ENCODE data around the gene CMIP. TPM values are rescaled to one million over a fixed set of nuclear protein-coding genes. Genes with fewer than 3 reads are reported as not detected.

The CMIP gene
- total RNA-seq, 5 donors from 2014 or later (not counting 1 experiment from before 2014, with no cell fraction given), result 39.8 to 55.9 (median 42.6) TPM

- no peak for ATAC-seq (replicated peaks in 1 of 4)
These were observed 17.4 kb upstream of the CMIP start for GRCh38 chr16:81427219-81427618.

GRCh38 chr16:81429045-81429521 lies 15.5 kb upstream of the CMIP start:
- Mint-ChIP-seq H3K27ac (no peak overlapping the region), H3K4me1 (peaks cover 8 to 19% (median 12%) of the 10 kb centered on the region in 3 donors), H3K4me3 (no peak overlapping the region), H3K36me3 (no peaks in the 10 kb centered on the region), H3K27me3 (no peaks in the 10 kb centered on the region), H3K9me3 (peaks cover 0 to 5% (median 0%) of the 10 kb centered on the region in 3 donors)
- CTCF ChIA-PET, result no interaction called here
- no peak overlapping the region for H3K4me3 ChIP-seq (ENCODE audit: control insufficient read depth in 1 of 2, extremely low read depth in 1 of 2, low read length in 1 of 2)
- H3K36me3 ChIP-seq (ENCODE audit: control insufficient read depth in 2 of 2, extremely low read depth in 1 of 2, insufficient read depth in 1 of 2, low read length in 1 of 2), result no peaks in the 10 kb centered on the region
- H3K9me3 ChIP-seq, result no peaks in the 10 kb centered on the region
- peak in 1 of 4 experiments; percentile 43 for ATAC-seq (replicated peaks in 1 of 4)
- WGBS (ENCODE audit: insufficient coverage), result 76% methylated on average over 2 of the region's 3 CpGs
- H3K27me3 ChIP-seq (replicated peaks in 1 of 2; ENCODE audit: control insufficient read depth in 2 of 2, extremely low read depth in 1 of 2, insufficient read depth in 2 of 2, low read length in 1 of 2), result peaks cover 0 to 7% of the 10 kb centered on the region in 2 experiments
- peak in 4 of 35 experiments; percentile 32 to 46 (median 39) for DNase-seq
- no peak overlapping the region for H3K27ac ChIP-seq (ENCODE audit: low read length)
- POLR2A ChIA-PET, result interaction anchor here in 1 of 2 donors (0.6 kb wide), 1 partner anchor 18 kb away, joined by 5 read pairs; no protein-coding TSS in a partner anchor
- peaks cover 0 to 15% of the 10 kb centered on the region in 2 experiments for H3K4me1 ChIP-seq (ENCODE audit: control insufficient read depth in 1 of 2, extremely low read depth in 1 of 2, insufficient read depth in 2 of 2, low read length in 2 of 2)

More at GRCh38 chr16:81427219-81427618, 17.4 kb upstream of the CMIP start:
- Mint-ChIP-seq H3K4me3 (no peak overlapping the region), H3K36me3 (no peaks in the 10 kb centered on the region), H3K27ac (no peak overlapping the region), H3K9me3 (peaks cover 0 to 5% (median 0%) of the 10 kb centered on the region in 3 donors), H3K4me1 (peaks cover 8 to 21% (median 12%) of the 10 kb centered on the region in 3 donors), H3K27me3 (no peaks in the 10 kb centered on the region)
- ChIA-PET POLR2A (no interaction called here), CTCF (no interaction called here)
- DNase-seq, result no peak
- H3K27me3 ChIP-seq (replicated peaks in 1 of 2; ENCODE audit: control insufficient read depth in 2 of 2, extremely low read depth in 1 of 2, insufficient read depth in 2 of 2, low read length in 1 of 2), result peaks cover 0 to 7% of the 10 kb centered on the region in 2 experiments
- H3K9me3 ChIP-seq, result no peaks in the 10 kb centered on the region
- H3K4me3 ChIP-seq (ENCODE audit: control insufficient read depth in 1 of 2, extremely low read depth in 1 of 2, low read length in 1 of 2), result no peak overlapping the region
- peaks cover 0 to 15% of the 10 kb centered on the region in 2 experiments for H3K4me1 ChIP-seq (ENCODE audit: control insufficient read depth in 1 of 2, extremely low read depth in 1 of 2, insufficient read depth in 2 of 2, low read length in 2 of 2)
- H3K36me3 ChIP-seq (ENCODE audit: control insufficient read depth in 2 of 2, extremely low read depth in 1 of 2, insufficient read depth in 1 of 2, low read length in 1 of 2), result no peaks in the 10 kb centered on the region
- no CpG with 5 or more reads among the region's 6 CpGs for WGBS (ENCODE audit: insufficient coverage)
- H3K27ac ChIP-seq (ENCODE audit: low read length), result no peak overlapping the region

- Mint-ChIP-seq H3K36me3 (no peaks in the 10 kb centered on the region), H3K4me1 (peaks cover 0 to 2% (median 0%) of the 10 kb centered on the region in 3 donors), H3K4me3 (no peak overlapping the region), H3K9me3 (no peaks in the 10 kb centered on the region), H3K27me3 (peaks cover 4% of the 10 kb centered on the region in 2 donors), H3K27ac (no peak overlapping the region)
- no peaks in the 10 kb centered on the region for H3K9me3 ChIP-seq
- H3K27me3 ChIP-seq (replicated peaks in 1 of 2; ENCODE audit: control insufficient read depth in 2 of 2, extremely low read depth in 1 of 2, insufficient read depth in 2 of 2, low read length in 1 of 2), result peaks cover 0 to 7% of the 10 kb centered on the region in 2 experiments
- no peaks in the 10 kb centered on the region for H3K36me3 ChIP-seq (ENCODE audit: control insufficient read depth in 2 of 2, extremely low read depth in 1 of 2, insufficient read depth in 1 of 2, low read length in 1 of 2)
- DNase-seq (no peak), ATAC-seq (replicated peaks in 1 of 4) (no peak)
- H3K4me1 ChIP-seq (ENCODE audit: control insufficient read depth in 1 of 2, extremely low read depth in 1 of 2, insufficient read depth in 2 of 2, low read length in 2 of 2), result peaks cover 0 to 5% of the 10 kb centered on the region in 2 experiments
- ChIA-PET POLR2A (no interaction called here), CTCF (interaction anchor here in 1 of 2 donors (0.6 kb wide), 1 partner anchor 1185 kb away, joined by 9 read pairs; no protein-coding TSS in a partner anchor)
- no peak overlapping the region for H3K27ac ChIP-seq (ENCODE audit: low read length)
- H3K4me3 ChIP-seq (ENCODE audit: control insufficient read depth in 1 of 2, extremely low read depth in 1 of 2, low read length in 1 of 2), result no peak overlapping the region
- WGBS (ENCODE audit: insufficient coverage), result 94% methylated on average over 18 of the region's 23 CpGs
These were observed 12.9 kb upstream of the CMIP start for GRCh38 chr16:81431554-81432353.

- ChIA-PET CTCF (interaction anchor here in 1 of 2 donors (0.7 kb wide), 1 partner anchor 64 kb away, joined by 4 read pairs; no protein-coding TSS in a partner anchor), POLR2A (no interaction called here)
- Mint-ChIP-seq H3K27ac (no peak overlapping the region), H3K9me3 (no peaks in the 10 kb centered on the region), H3K27me3 (peaks cover 4% of the 10 kb centered on the region in 2 donors), H3K36me3 (no peaks in the 10 kb centered on the region), H3K4me3 (no peak overlapping the region), H3K4me1 (peaks cover 0 to under 1% (median 0%) of the 10 kb centered on the region in 3 donors)
- Histone ChIP-seq H3K27ac (ENCODE audit: low read length) (no peak overlapping the region), H3K4me1 (ENCODE audit: control insufficient read depth in 1 of 2, extremely low read depth in 1 of 2, insufficient read depth in 2 of 2, low read length in 2 of 2) (peaks cover 0 to 5% of the 10 kb centered on the region in 2 experiments), H3K27me3 (replicated peaks in 1 of 2; ENCODE audit: control insufficient read depth in 2 of 2, extremely low read depth in 1 of 2, insufficient read depth in 2 of 2, low read length in 1 of 2) (peaks cover 0 to 7% of the 10 kb centered on the region in 2 experiments), H3K36me3 (ENCODE audit: control insufficient read depth in 2 of 2, extremely low read depth in 1 of 2, insufficient read depth in 1 of 2, low read length in 1 of 2) (no peaks in the 10 kb centered on the region), H3K9me3 (no peaks in the 10 kb centered on the region), H3K4me3 (ENCODE audit: control insufficient read depth in 1 of 2, extremely low read depth in 1 of 2, low read length in 1 of 2) (no peak overlapping the region)
- 39% methylated on average over 5 of the region's 14 CpGs for WGBS (ENCODE audit: insufficient coverage)
- DNase-seq, result no peak
- no peak for ATAC-seq (replicated peaks in 1 of 4)
These were observed 11.6 kb upstream of the CMIP start for GRCh38 chr16:81432937-81433557.

- CTCF ChIA-PET, result interaction anchor here in 1 of 2 donors (0.6 kb wide), 1 partner anchor 282 kb away, joined by 7 read pairs; no protein-coding TSS in a partner anchor
- no peaks in the 10 kb centered on the region for H3K9me3 Mint-ChIP-seq
- Histone ChIP-seq H3K27ac (ENCODE audit: low read length) (no peak overlapping the region), H3K4me1 (ENCODE audit: control insufficient read depth in 1 of 2, extremely low read depth in 1 of 2, insufficient read depth in 2 of 2, low read length in 2 of 2) (peaks cover 0 to 5% of the 10 kb centered on the region in 2 experiments), H3K9me3 (no peaks in the 10 kb centered on the region), H3K36me3 (ENCODE audit: control insufficient read depth in 2 of 2, extremely low read depth in 1 of 2, insufficient read depth in 1 of 2, low read length in 1 of 2) (no peaks in the 10 kb centered on the region), H3K4me3 (ENCODE audit: control insufficient read depth in 1 of 2, extremely low read depth in 1 of 2, low read length in 1 of 2) (no peak overlapping the region), H3K27me3 (replicated peaks in 1 of 2; ENCODE audit: control insufficient read depth in 2 of 2, extremely low read depth in 1 of 2, insufficient read depth in 2 of 2, low read length in 1 of 2) (no peaks in the 10 kb centered on the region)
- 89% methylated on average over 2 of the region's 3 CpGs for WGBS (ENCODE audit: insufficient coverage)
- H3K4me1 Mint-ChIP-seq, result peaks cover 0 to 6% (median 2%) of the 10 kb centered on the region in 3 donors
- no peak for DNase-seq
- H3K27me3 Mint-ChIP-seq, result peaks cover 4 to 7% of the 10 kb centered on the region in 2 donors
- ATAC-seq (replicated peaks in 1 of 4), result no peak
- no peak overlapping the region for H3K27ac Mint-ChIP-seq
- POLR2A ChIA-PET, result interaction anchor here in 1 of 2 donors (0.6 kb wide), 1 partner anchor 10 kb away, joined by 3 read pairs; no protein-coding TSS in a partner anchor
- H3K36me3 Mint-ChIP-seq, result no peaks in the 10 kb centered on the region
- H3K4me3 Mint-ChIP-seq, result no peak overlapping the region
These were observed 9.5 kb upstream of the CMIP start for GRCh38 chr16:81435103-81435502.

- H3K27me3 Mint-ChIP-seq, result peaks cover 4 to 7% of the 10 kb centered on the region in 2 donors
- H3K9me3 Mint-ChIP-seq, result no peaks in the 10 kb centered on the region
- DNase-seq (no peak), ATAC-seq (replicated peaks in 1 of 4) (no peak)
- no peaks in the 10 kb centered on the region for H3K36me3 Mint-ChIP-seq
- peaks cover 0 to 6% (median 2%) of the 10 kb centered on the region in 3 donors for H3K4me1 Mint-ChIP-seq
- Histone ChIP-seq H3K27ac (ENCODE audit: low read length) (no peak overlapping the region), H3K4me3 (ENCODE audit: control insufficient read depth in 1 of 2, extremely low read depth in 1 of 2, low read length in 1 of 2) (no peak overlapping the region), H3K27me3 (replicated peaks in 1 of 2; ENCODE audit: control insufficient read depth in 2 of 2, extremely low read depth in 1 of 2, insufficient read depth in 2 of 2, low read length in 1 of 2) (no peaks in the 10 kb centered on the region), H3K4me1 (ENCODE audit: control insufficient read depth in 1 of 2, extremely low read depth in 1 of 2, insufficient read depth in 2 of 2, low read length in 2 of 2) (peaks cover 0 to 5% of the 10 kb centered on the region in 2 experiments), H3K9me3 (no peaks in the 10 kb centered on the region), H3K36me3 (ENCODE audit: control insufficient read depth in 2 of 2, extremely low read depth in 1 of 2, insufficient read depth in 1 of 2, low read length in 1 of 2) (no peaks in the 10 kb centered on the region)
- no peak overlapping the region for H3K27ac Mint-ChIP-seq
- H3K4me3 Mint-ChIP-seq, result no peak overlapping the region
- ChIA-PET POLR2A (interaction anchor here in 1 of 2 donors (0.6 kb wide), 1 partner anchor 11 kb away, joined by 3 read pairs; no protein-coding TSS in a partner anchor), CTCF (no interaction called here)
- WGBS (ENCODE audit: insufficient coverage), result no CpG with 5 or more reads among the region's 2 CpGs
These were observed 9.0 kb upstream of the CMIP start for GRCh38 chr16:81435567-81435966.

Measured in T-cell (primary cell).